GM12873 (cell line): ENCODE results near the gene HOOK2.

Experiments
- CTCF ChIP-seq: IDR thresholded peaks from 2 replicates; pipeline ENCODE4 v1.5.1; 2012; ENCODE audit warnings: low read depth, mild to moderate bottlenecking, moderate library complexity, low read length, control low read depth; ENCODE audit not compliant: insufficient read depth; ENCODE audit errors: missing control alignments

The HOOK2 gene

GRCh38 chr19:12736995-12737834 lies 38.1 kb downstream of the HOOK2 start, which contains the start of gene GET3:
GET3 (plus strand) TSS chr19:12737497; CDS start chr19:12737506, 9 bp downstream.
- no peak for TF ChIP-seq CTCF

GRCh38 chr19:12733369-12734214 lies 41.8 kb downstream of the HOOK2 start:
- peak; percentile 77 for TF ChIP-seq CTCF

- TF ChIP-seq CTCF, result no peak
Observed at GRCh38 chr19:12731337-12731736, 44.0 kb downstream of the HOOK2 start.

- TF ChIP-seq CTCF, result no peak
Observed at GRCh38 chr19:12730064-12730463, 45.3 kb downstream of the HOOK2 start.

DNA sequence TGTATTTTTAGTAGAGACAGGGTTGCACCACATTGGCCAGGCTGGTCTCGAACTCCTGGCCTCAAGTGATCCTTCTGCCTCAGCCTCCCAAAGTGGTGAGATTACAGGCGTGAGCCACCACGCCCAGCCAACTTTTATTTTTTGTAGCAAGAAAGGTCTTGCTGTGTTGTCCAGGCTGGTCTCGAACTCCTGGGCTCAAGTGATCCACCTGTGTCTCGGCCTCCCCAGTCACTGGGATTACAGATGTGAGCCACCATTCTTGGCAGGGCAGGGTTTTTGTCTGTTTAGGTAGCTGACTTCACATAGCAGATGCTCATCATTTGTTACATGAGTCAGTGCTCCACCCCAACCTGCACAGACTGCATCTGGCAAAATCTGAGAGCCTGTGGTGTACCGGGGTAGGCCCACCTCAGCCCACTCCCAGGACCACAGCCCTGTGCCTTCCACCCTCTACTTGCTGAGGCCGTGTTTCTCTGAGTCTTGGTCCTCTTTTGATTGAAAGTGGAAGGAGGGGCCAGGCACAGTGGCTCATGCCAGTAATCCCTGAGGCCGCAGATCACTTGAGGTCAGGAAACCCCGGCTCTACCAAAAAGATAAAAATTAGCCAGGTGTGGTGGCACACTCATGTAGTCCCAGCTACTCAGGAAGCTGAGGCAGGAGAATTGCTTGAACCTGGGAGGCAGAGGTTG lies 47.5 kb downstream of the HOOK2 start:
- TF ChIP-seq CTCF, result no peak

DNA sequence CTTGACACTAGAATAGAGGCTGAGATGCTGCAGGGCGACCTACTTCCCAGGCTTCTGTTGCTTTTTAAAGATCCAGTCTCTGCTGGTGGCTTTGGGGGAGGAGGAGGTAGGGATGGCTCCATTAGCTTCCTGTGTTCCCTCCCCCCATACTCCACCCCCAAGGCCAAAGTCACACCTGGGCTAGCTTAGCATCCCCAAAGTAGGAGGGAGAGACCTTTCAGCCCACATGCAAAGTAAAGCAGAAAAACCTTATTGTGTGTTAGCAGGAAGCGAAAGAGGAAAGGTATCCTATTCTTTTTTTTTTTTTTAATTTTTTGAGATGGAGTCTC lies 48.4 kb downstream of the HOOK2 start:
- TF ChIP-seq CTCF, result no peak
